ENCODE measurements around the gene LRRC47. TPM values are rescaled to one million over a fixed set of nuclear protein-coding genes. Genes with fewer than 3 reads are reported as not detected.

Gene LRRC47
- total RNA-seq (ENCODE audit: unreplicated experiment): 52.2 TPM
- long read RNA-seq, full-length matches to known transcripts: 39 of 48 reads
- long read RNA-seq, partial matches to known transcripts: 3 of 48 reads
- long read RNA-seq, other reads (novel, unspliced or antisense): 6 of 48 reads

DNA sequence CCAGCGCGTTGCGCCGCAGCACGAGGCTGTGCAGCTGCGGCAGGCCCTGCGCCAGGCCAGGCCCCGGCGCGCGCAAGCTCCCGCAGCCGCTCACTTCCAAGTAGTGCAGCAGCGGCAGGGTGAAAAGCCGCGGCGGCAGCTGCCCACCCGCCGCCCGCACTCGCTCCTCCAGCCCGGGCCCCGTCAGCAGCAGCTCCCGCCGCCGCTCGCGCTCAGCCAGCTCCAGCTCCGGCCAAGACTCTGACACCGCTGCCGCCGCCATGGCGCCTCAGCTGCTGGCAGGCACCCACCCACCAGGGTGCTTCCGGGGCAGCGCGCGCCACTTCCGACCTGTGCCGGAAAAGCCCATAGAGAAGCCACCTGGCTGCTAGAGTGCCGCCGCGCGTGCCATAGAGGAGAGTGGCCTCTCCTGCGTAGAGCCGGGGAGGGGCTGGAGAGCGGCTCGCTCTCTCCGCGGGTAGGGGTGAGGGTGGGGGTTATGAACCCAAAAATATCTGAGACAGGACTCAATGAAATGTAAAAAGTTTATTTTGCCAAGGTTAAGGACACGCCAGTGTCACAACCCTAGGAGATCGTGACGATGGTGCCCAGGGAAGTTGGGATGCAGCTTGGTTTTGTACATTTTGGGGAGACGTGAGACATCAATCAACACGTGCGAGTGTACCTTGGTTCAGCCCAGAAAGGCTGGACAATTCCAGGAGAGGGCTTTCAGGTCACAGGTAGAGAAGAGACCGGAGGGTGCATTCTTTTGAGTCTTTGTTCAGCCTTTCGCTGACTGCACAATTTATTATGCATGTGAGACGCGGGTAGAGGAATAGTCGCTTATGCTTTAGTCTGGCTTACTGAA lies at the start of gene LRRC47:
LRRC47 (minus strand) TSS at position 284 of the 847 bp plus-strand sequence; CDS start at position 262, 22 bp downstream.
- H3K27ac Mint-ChIP-seq (ENCODE audit: unreplicated experiment): peak within 1 kb of the TSS; percentile 18
- peaks cover 11% of the 10 kb centered on the region for H3K27me3 Mint-ChIP-seq (ENCODE audit: unreplicated experiment)
- peak; percentile 78 for DNase-seq (ENCODE audit: low spot score)
- peaks cover 7% of the 10 kb centered on the region for H3K36me3 Mint-ChIP-seq (ENCODE audit: low read depth, unreplicated experiment)
- H3K4me3 Mint-ChIP-seq (ENCODE audit: unreplicated experiment): peak within 1 kb of the TSS; percentile 92
- H3K4me1 Mint-ChIP-seq (ENCODE audit: unreplicated experiment): peaks cover 17% of the 10 kb centered on the region
- no peaks in the 10 kb centered on the region for H3K9me3 Mint-ChIP-seq (ENCODE audit: unreplicated experiment)
- TF ChIP-seq, protein P1, sequence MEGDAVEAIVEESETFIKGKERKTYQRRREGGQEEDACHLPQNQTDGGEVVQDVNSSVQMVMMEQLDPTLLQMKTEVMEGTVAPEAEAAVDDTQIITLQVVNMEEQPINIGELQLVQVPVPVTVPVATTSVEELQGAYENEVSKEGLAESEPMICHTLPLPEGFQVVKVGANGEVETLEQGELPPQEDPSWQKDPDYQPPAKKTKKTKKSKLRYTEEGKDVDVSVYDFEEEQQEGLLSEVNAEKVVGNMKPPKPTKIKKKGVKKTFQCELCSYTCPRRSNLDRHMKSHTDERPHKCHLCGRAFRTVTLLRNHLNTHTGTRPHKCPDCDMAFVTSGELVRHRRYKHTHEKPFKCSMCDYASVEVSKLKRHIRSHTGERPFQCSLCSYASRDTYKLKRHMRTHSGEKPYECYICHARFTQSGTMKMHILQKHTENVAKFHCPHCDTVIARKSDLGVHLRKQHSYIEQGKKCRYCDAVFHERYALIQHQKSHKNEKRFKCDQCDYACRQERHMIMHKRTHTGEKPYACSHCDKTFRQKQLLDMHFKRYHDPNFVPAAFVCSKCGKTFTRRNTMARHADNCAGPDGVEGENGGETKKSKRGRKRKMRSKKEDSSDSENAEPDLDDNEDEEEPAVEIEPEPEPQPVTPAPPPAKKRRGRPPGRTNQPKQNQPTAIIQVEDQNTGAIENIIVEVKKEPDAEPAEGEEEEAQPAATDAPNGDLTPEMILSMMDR (IDR thresholded peaks at IDR 0.05; ENCODE audit: unreplicated experiment): no peak

DNA sequence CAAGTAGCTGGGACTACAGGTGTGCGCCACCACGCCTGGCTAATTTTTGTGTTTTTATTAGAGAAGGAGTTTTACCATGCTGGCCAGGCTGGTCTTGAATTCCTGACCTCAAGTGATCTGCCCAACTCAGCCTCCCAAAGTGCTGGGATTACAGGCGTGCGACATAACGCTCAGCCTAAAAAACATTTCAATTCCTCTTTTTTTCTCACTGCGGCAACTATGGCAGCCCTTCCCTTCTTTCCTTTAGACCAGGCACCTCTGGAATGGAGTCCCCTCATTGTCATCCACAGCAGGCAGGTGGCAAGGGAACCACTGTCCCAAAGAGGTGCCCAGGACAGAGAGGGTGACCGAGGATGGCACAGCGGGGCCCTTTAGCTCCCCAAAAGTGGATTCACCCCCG lies 46.6 kb upstream of the LRRC47 start:
- Mint-ChIP-seq H3K9me3 (ENCODE audit: unreplicated experiment) (no peaks in the 10 kb centered on the region), H3K27me3 (ENCODE audit: unreplicated experiment) (peaks cover 2% of the 10 kb centered on the region), H3K36me3 (ENCODE audit: low read depth, unreplicated experiment) (peaks cover 37% of the 10 kb centered on the region), H3K27ac (ENCODE audit: unreplicated experiment) (no peak overlapping the region), H3K4me1 (ENCODE audit: unreplicated experiment) (no peaks in the 10 kb centered on the region), H3K4me3 (ENCODE audit: unreplicated experiment) (no peak overlapping the region)
- TF ChIP-seq, protein P1 (IDR thresholded peaks at IDR 0.05; ENCODE audit: unreplicated experiment): no peak
- DNase-seq (ENCODE audit: low spot score): no peak

DNA sequence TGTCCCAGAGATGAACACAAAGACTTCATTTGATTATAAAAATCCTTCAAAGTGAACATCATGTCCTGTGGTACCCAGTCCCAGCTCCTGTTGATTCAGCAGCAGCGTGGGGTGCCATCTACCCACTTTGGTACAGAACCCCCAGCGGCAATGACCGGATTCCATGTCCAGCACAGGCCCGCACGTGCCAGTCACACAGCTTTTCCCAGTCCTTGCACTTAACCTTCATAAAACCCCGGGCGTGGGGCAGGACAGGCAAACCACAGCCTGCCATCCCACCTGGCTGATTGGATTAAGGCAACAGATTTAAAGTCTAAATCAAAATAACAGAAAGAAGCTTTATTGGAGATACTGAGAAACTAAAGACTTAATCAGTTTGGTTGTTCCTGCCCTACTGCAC lies 45.2 kb upstream of the LRRC47 start:
- TF ChIP-seq, protein P1 (IDR thresholded peaks at IDR 0.05; ENCODE audit: unreplicated experiment): no peak
- H3K9me3 Mint-ChIP-seq (ENCODE audit: unreplicated experiment): no peaks in the 10 kb centered on the region

DNA sequence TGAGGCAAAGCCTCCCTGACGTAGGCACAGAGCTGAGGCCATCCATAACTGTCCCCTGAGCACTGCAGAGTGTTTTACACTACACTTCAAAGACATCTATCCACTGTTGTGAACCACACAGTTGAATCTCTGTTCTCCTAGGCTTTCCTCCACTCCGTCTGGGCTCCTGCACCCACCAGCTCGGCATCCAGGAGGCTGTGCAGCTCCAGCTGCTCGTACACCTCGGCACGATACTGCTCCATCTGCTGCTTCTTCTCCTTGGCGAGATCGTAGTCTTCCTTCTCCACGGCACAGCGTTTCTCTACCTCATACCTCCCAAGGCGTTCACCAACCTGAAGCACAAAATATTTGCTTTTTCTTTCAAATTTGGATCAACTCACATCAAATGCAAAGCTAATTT lies 42.5 kb upstream of the LRRC47 start:
- TF ChIP-seq, protein P1 (IDR thresholded peaks at IDR 0.05; ENCODE audit: unreplicated experiment): no peak
- Mint-ChIP-seq H3K27me3 (ENCODE audit: unreplicated experiment) (peaks cover 5% of the 10 kb centered on the region), H3K9me3 (ENCODE audit: unreplicated experiment) (no peaks in the 10 kb centered on the region), H3K27ac (ENCODE audit: unreplicated experiment) (no peak overlapping the region), H3K4me1 (ENCODE audit: unreplicated experiment) (no peaks in the 10 kb centered on the region), H3K36me3 (ENCODE audit: low read depth, unreplicated experiment) (peaks cover 53% of the 10 kb centered on the region), H3K4me3 (ENCODE audit: unreplicated experiment) (peak overlapping the region; percentile 73)
- no peak for DNase-seq (ENCODE audit: low spot score)

More for the DNA sequence above, 45.2 kb upstream of the LRRC47 start:
- Mint-ChIP-seq H3K27me3 (ENCODE audit: unreplicated experiment) (peaks cover 5% of the 10 kb centered on the region), H3K4me3 (ENCODE audit: unreplicated experiment) (no peak overlapping the region), H3K27ac (ENCODE audit: unreplicated experiment) (no peak overlapping the region), H3K36me3 (ENCODE audit: low read depth, unreplicated experiment) (peaks cover 52% of the 10 kb centered on the region), H3K4me1 (ENCODE audit: unreplicated experiment) (no peaks in the 10 kb centered on the region)
- no peak for DNase-seq (ENCODE audit: low spot score)

DNA sequence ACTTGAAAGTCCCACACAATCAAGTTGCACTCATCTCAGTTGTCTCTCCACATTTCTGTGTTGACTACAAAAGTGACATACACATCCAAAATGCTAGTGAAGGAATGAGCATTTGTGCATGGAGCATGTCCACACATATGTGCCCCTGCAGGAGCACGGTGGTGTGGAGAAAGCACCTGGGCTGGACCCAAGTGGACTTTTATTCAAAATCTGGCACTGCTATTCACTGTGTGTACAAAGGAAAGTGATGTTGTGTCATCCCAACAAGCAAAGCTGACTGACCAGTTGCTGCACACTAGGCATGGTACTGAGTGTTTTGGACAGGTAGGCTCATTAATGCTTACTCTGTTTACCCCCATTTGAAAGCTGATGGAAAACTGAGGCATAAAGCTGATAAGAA lies 41.4 kb upstream of the LRRC47 start:
- no peaks in the 10 kb centered on the region for H3K9me3 Mint-ChIP-seq (ENCODE audit: unreplicated experiment)
- H3K4me1 Mint-ChIP-seq (ENCODE audit: unreplicated experiment): no peaks in the 10 kb centered on the region
- peaks cover 54% of the 10 kb centered on the region for H3K36me3 Mint-ChIP-seq (ENCODE audit: low read depth, unreplicated experiment)
- no peak overlapping the region for H3K27ac Mint-ChIP-seq (ENCODE audit: unreplicated experiment)
- H3K4me3 Mint-ChIP-seq (ENCODE audit: unreplicated experiment): no peak overlapping the region
- no peak for DNase-seq (ENCODE audit: low spot score)
- TF ChIP-seq, protein P1 (IDR thresholded peaks at IDR 0.05; ENCODE audit: unreplicated experiment): no peak
- H3K27me3 Mint-ChIP-seq (ENCODE audit: unreplicated experiment): peaks cover 5% of the 10 kb centered on the region
